ENCODE measurements around the gene PORCN.

PORCN gene

DNA sequence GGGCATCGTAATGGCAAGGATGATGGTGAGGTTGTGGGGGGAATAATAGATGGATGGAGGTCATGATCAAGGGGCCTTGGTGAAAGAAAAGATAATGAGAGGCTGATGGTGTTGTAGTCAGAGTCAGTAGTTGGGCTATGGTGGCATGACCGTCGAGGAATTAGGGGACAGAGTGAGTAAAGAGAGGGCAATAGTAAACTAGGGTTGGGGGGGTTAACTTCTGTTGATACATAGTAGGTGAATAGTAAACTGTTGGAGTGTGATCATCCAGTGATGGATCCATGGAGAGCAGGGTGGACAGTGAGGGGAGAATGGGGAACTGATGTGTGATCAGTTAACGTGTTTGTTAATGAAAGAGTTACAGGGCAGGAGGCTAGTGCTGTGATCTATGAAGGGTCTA is 31.9 kb upstream of the PORCN start:
- DNase-seq (ENCODE audit: low read depth), result no peak

DNA sequence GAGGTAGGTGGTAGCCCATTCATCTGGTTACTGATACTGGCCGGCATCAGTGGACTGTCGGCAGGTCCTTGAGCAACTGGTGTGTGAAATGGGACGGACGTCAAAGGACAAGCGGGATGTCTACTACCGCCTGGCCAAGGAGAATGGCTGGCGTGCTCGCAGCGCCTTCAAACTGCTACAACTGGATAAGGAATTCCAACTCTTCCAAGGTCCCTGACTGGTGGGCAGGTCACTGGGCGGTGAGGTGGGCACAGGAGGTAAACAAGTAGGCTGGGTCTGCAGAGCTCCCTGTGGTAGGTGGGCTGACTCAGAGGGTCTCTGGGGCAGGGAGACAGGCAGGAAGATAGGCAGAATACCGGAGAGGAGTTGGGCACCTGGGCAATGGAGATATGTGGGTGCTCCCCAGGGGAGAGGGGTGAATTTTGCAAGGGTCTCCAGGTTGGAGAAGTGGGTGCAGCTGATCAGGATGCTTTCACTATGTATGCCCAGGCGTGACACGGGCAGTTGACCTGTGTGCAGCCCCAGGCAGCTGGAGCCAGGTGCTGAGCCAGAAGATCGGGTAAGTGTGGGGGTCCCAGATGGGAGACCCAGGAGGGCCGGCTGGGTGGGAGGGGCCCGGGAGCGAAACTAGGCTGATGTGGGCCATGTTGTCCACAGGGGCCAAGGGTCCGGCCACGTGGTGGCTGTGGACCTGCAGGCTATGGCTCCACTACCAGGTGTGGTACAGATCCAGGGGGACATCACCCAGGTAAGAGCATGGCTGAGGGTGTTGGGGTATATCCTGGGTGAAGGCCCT is 30.6 kb upstream of the PORCN start:
- DNase-seq (ENCODE audit: low read depth), result no peak

DNA sequence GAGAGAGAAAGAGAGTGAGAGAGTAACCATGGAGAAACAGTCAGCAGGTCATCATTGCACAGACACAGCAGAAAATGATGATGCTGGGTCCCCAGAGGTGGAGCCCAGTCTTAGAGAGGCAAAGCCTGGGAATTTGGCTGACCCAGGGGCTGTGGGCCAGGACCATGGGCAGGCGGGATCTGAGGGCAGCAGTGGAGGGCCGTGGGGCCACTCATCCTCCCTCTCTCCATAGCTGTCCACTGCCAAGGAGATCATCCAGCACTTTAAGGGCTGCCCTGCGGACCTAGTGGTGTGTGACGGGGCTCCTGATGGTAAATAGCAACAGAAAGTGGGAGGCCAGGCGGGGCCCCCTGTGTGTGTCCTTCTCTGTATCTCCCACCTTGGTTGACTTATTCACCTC is 30.0 kb upstream of the PORCN start:
- DNase-seq (ENCODE audit: low read depth), result no peak

DNA sequence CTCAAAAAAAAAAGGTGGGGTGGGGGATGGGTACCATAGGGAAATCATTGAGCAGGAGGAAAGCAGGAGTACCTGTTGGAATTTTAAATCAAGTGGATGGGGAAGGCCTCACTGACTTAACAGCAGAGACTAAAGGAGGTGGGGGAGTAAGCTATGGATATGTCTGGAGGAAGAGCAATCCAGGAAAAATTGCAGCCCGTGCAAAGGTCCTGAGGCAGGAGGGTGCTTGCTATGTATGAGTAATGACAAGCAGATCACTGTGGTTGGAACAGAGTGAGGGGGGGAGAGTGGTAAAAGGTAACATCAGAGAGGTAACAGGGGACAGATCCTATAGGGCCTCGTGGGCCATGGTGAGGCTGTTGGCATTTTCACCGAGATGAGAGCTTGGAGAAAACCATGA is 28.6 kb upstream of the PORCN start:
- DNase-seq (ENCODE audit: low read depth), result no peak

DNA sequence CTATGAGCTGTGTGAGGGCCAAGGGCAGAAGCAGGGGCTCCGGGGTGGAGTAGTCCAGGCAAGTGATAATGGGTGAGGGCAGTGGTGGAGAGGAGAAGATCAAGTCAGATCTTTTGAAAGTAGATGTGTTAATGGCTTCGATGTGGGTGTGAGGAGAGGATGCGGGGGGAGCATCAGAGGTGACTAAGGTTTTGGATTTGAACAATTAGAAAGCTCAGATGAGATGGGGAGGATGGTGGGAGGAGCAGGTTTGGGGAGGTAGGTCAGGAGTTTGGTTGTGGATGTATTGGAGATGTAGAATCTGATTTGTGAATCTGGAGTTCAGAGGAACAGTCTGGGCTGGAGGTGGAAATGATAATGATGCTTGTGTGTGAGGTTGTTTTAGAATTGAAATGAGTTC is 28.2 kb upstream of the PORCN start:
- no peak for DNase-seq (ENCODE audit: low read depth)

DNA sequence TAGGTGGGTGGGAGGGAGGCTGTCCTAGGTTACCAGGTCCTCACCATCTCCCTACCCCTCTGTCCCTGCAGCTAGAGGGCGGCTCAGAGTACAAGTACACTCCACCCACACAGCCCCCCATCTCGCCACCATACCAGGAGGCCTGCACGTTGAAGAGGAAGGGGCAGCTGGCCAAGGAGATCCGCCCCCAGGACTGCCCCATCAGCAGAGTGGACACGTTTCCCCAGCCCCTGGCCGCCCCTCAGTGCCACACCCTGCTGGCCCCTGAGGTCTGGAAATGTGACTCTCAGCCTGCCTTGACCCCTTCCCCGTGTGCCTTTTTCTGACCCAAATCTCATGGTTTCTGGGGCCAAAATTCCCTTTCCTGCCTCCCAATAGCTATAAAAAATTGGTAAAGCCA is 26.3 kb upstream of the PORCN start:
- DNase-seq (ENCODE audit: low read depth), result no peak

DNA sequence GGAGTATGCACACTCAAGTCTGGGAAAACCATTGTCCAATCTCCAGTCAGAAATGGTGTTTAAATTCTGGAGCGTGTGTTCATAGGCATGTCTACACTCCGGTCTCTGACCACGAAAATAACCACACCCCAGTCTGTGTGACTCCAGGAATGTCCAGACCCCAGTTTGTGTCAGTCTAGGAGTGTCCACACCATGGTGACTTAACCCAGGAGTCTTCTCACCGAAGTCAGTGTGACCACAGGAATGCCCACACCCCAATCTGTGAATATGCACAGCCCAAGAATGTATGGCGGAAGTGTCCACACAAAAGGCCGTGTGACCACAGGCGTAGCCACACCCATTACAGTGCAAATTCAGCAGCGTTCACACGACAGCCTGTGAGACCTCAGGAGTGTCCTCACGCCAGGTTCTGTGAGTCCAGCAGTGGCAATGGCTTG is 21.4 kb upstream of the PORCN start:
- peak; percentile 50 for DNase-seq (ENCODE audit: low read depth)

DNA sequence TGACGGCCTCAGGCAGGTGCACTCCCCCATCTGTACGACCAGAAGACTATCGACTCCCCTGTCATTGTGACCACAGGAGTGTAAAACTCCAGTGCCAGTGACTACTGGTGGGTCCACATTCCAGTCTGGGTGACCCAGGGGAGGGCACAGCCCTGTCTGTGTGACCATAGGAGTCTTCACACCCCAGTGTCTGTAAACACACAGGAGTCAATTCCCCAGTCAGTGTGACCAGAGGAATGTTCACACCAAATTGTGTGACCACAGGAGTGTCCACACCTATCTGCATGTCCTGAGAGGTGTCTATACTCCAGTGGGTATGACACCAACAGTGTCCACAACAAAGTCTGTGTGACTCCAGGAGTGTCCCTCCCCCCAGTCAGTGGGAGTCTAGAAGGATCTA is 20.8 kb upstream of the PORCN start:
- no peak for DNase-seq (ENCODE audit: low read depth)

DNA sequence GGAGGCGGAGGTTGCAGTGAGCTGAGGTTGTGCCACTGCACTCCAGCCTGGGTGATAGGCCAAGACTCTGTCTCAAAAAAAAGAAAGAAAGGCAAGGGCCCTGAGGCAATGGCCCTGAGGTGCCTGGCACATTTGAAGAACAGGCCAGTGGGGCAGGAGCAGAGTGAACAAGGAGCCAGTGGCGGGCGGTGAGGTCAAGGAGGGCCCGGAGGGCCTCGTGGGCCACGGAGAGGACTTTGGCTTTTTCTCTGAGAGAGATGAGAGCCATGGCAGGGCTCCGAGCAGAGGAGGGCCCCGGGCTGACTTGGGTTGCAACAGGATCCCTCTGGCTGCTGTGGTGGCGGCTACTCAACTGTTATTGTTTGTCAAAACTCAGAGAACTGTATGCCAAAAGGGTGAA is 19.5 kb upstream of the PORCN start:
- no peak for DNase-seq (ENCODE audit: low read depth)

DNA sequence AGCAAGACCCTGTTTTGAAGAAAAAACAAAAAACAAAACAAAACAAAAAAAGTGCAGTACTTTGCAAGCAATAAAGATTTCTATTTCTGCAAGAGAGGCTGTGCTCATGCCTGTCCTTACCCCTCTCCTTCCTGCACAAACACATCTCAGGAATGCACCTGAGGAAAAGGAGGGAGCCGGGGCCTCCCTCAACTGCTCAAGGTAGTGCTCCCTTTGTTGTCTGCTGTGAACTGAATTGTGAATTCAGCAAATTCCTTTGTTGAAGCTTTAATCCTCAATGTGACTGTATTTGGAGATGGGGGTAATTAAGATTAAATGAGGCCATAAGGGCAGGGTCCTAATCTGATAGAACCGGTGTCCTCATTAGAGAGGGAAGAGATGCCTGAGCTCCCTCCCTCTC is 18.9 kb upstream of the PORCN start:
- no peak for DNase-seq (ENCODE audit: low read depth)

DNA sequence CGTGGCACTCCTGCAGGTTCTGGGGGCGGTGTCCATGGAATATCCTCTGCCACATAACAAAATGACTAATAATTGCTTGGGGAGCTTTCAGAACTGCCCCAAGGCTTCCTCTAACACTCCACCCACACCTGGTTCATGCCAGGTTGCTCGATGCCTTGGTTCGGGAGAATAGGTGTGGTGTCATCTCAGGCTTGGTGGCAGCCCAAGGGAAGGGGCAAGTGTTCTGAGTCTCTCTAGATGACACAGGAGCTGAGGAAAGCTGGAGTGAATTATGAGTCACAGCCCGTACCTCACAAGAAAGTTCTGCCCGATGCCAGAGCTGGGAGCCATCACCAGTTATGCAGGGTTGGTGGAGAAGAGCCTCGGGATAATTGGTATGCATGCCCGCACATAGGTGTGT is 18.1 kb upstream of the PORCN start:
- DNase-seq (ENCODE audit: low read depth), result no peak

DNA sequence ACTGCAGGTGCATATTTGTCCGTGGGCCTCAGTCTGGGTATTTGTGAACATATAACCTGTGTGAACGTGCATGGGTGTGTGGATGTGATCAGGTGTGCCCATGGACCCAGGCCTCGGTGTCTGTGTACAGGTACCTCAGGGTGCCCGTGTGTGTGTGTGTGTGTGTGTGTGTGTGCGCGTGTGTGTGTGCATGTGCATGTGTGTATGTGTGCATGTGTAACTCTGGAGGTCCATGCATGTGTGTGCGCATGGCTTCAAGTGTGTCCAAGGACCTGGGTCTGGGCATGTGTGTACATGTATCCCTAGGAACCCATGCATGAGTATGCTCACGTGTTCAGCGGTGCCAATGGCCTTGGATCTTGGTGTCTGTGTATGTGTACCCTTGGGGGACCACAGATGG is 17.0 kb upstream of the PORCN start:
- DNase-seq (ENCODE audit: low read depth), result no peak

DNA sequence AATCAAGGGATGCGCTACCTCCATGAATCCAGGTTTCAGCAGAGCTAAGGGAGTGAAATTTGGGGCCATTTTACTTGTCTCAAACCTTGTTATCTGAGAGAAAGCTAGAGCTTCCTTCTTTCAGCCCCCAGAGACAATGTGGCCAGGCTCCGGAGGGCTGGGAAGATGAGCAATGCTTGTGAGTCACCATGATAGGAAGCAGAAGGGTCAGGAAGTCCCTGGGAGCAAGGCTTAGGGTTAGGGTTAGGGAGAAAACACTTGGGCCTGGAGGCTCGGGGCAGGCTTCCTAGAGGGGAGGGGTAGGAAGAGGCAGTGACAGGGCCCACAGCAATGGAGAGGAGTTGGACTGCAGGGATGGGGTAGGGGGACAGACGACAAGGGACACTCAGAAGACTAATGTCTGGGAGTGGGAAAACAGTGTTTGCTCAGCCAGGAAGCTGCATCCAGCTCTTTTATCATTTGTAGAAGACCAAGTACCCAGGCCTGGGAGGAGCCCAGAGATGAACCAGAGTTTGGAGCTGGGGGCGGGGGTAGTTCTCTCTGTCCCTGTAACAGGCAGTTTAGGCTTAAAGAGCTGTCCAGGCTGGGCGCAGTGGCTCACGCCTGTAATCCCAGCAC is 16.4 kb upstream of the PORCN start:
- DNase-seq (ENCODE audit: low read depth), result no peak

DNA sequence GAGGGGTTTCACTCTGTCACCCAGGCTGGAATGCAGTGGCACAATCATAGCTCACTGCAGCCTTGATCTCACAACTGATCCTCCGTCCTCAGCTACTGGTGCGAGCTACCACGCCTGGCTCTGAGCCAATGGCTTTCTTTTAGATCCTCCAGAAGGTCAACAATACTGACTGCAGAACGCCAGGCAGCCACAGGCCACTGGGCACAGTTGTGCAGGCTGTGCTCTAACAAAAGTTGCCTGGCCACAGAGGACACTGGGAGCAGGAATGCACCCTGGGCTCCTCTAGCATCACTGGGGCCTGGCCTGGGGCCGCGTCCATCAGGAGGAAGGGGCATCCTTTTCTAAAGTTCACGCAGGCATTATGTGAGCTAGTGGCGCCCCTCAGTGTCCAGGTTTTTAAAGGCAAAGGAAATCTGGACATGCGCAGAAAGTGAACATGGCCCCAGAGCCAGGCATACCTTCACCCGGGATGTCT is 14.9 kb upstream of the PORCN start:
- DNase-seq (ENCODE audit: low read depth), result no peak

DNA sequence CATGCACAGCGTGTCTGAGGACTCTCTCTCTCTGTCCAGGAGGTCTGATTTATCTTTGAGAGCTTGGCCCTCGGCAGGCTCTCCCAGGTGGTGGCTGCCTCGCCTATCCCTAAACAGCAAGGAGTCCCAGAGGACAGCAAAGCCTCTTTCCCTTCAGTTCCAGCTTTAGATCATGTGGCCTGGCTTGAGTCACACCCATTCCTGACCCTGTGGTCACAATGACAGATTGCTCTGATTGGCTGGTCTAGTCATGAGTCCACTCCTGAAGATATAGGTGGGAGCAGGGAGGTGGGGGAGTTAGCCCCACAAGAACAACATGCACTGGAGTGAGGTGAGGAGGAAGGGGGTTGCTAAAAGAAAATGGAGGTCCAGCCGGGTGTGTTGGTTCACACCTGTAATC is 12.1 kb upstream of the PORCN start:
- DNase-seq (ENCODE audit: low read depth), result no peak

DNA sequence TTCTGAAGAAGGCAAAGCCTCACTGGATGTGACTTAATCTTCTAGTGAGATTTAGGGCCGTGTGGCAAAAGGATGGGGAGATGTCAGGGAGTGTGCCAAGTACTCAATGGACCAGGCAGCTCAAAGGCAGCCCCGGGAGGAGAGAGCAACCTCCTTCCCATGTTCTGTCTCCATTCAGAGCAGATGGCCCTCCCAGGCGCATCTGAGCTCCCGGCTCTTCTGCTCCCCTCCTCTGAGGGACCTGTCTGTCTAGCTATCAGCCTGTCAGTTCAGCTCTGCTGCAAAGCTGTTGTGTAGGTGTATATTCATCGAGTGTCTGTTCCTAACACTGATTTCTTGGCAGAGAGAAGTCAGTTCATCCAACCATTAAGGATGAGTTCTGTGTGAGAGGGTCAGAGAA is 10.9 kb upstream of the PORCN start:
- DNase-seq (ENCODE audit: low read depth), result no peak

DNA sequence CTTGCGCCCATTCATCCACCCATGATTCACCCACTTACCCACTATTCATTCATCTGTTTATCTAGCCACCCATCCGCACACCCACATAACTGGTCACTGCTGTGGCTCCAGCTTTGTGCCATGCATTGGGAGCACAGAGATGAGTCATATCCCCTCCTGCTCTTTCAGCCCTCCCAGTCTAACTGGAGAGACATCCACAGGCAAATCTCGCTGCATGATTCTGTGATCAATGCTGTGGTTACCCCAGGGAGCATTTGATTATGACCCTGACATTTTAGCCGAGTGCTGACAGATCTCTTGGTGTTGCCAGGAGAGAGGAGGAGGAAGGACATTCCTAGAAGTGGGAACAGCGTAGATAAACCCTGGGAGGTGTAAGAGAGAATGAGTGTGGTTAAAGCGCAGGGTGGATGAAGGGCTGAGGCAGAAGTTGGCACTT is 10.4 kb upstream of the PORCN start:
- peak; percentile 63 for DNase-seq (ENCODE audit: low read depth)

DNA sequence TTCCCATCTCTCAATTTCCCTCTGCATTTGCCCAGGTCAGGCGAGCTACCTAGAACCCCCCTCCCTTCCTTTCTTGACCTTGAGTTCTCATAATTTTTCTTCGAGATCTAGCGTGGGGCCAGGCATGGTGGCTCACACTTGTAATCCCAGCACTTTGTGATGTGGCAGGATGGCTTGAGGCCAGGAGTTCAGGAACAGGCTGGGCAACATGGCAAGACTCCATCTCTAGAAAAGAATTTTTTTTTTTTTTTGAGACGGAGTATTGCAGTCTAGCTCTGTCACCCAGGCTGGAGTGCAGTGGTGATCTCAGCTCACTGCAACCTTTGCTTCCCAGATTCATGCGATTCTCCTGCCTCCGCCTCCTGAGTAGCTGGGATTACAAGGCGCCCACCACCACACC is 4.5 kb upstream of the PORCN start:
- no peak for DNase-seq (ENCODE audit: low read depth)

DNA sequence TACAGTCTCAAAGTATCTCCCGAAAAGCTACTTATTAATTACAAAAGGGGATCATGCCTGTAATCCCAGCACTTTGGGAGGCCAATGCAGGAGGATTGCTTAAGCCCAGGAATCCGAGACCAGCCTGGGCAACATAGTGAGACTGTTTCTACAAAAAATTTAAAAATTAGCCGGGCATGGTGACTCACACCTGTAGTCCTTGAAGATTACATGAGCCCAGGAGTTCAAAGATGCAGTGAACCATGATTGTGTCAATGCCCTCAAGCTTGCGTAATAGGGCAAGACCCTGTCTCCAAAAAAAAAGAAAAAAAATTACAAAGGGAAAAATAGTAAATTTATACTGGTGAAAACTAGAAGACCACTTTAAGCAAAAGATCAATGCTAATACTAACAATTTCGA is 3.3 kb upstream of the PORCN start:
- no peak for DNase-seq (ENCODE audit: low read depth)

DNA sequence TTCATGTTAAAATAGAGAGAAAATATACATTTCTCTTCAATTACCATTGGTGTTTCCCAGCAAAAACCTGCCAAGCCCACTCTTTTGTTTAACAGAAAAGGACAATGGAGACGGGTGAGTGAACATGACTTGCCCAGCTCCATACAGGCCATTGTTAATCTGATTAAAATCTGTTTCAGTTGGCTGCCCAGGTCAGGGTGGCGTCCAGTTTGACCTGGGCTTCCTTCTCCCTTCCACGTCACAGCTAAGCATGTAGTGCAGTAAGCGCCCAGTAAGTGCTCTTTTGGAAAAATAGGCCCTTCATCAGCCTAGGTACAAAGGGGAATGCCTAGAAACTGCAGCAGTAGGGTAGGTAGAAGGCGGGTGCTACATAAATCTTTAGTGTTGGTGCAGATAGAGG is 1.5 kb upstream of the PORCN start:
- no peak for DNase-seq (ENCODE audit: low read depth)

DNA sequence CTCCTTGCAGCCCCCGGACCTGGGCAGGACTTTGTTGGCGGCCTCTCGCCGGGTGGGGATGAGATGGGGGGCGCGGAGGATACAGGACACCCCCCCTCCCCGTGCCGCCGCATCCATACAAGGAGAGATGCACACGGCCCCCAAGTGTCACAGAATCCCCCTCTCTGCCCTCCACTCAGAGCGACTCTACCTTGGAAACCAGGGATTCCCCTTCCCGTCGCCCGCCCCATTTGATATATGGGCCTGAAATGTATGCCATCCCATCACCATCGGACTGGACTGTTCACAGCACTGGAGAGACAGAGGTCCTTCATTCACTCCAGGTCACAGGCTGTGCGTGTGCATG is 426 bp downstream of the PORCN start:
- DNase-seq (ENCODE audit: low read depth), result no peak

DNA sequence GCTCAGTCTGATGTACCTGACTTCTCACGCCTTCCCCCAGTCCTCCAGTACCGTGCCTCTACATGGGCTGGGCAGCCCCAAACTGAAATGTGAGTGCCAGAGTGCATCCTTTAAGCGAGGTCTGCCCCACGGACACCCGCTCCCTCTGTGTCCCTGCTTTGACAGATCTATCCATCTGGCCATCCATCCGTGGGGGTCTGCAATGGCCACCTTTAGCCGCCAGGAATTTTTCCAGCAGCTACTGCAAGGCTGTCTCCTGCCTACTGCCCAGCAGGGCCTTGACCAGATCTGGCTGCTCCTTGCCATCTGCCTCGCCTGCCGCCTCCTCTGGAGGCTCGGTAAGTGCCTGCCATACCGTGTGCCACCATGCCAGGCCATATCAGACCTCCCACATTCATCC is 827 bp downstream of the PORCN start:
- DNase-seq (ENCODE audit: low read depth), result no peak

DNA sequence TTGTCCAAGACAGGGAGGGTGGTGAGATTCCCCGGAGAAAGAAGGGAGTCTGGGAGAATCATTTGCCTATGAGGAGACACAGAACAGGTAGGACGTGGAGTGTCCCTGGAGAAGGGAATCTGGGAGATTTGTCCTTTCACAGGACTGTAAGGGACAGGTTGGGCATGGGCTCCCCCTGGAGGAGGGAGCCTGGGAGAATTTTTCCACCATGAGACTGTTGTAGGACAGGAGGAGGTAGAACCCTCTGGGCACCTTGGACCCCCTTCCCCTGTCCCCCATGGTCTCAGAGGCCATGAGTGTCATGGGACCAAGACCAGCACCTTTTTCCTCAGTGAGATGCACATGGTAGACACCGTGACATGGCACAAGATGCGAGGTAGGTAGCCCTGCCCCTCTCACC is 2.8 kb downstream of the PORCN start:
- DNase-seq (ENCODE audit: low read depth), result no peak

DNA sequence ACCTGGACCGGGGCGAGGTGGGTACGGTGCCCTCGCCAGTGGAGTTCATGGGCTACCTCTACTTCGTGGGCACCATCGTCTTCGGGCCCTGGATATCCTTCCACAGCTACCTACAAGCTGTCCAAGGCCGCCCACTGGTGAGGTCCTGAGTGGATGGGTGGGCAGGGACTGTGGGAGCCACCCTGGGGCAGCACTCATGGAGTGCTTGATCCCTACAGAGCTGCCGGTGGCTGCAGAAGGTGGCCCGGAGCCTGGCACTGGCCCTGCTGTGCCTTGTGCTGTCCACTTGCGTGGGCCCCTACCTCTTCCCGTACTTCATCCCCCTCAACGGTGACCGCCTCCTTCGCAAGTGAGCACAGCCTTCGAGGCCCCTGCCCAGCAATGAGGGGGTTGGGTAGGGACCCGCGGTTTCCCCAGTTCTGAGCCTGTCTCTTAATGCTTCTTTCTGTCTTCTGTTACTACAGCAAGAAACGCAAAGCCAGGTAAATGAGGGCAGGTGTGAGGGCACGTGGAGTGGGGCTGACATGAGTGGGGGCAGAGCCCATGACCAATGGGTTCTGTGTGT is 3.7 kb downstream of the PORCN start:
- no peak for DNase-seq (ENCODE audit: low read depth)

Data from stromal cell of bone marrow (primary cell).